GM23338 (cell line): Measurements from ENCODE around the gene MYOM1. TPM values are rescaled to one million over a fixed set of nuclear protein-coding genes. Genes with fewer than 3 reads are reported as not detected.

Source experiments
- ATAC-seq: fragments of 200-7000 bp; cut with Tn5 transposase; 3 replicates; pipeline ENCODE4 v1.9.1; 2020
- DNase-seq: peaks from one replicate; pipeline ENCODE4 v3.0.0-alpha.2; 2015; ENCODE audit warnings: low spot score
- H2AFZ ChIP-seq: fragments of 200-600 bp; sonication (generic); 2 replicates; pipeline ENCODE4 v1.8.0; 2016; ENCODE audit warnings: antibody characterized with exemption, mild to moderate bottlenecking, moderate library complexity
- H3F3A ChIP-seq: fragments of 200-600 bp; sonication (generic); replicated peaks from 2 replicates; pipeline ENCODE4 v1.8.0; 2017; ENCODE audit warnings: antibody characterized with exemption, mixed run types, low read depth
- H3K27ac ChIP-seq: fragments of 200-600 bp; sonication (generic); 2 replicates; pipeline ENCODE4 v1.6.1; 2016; ENCODE audit warnings: low read depth
- H3K27me3 ChIP-seq: fragments of 200-600 bp; sonication (generic); 2 replicates; pipeline ENCODE4 v1.8.0; 2016; ENCODE audit warnings: mild to moderate bottlenecking, mixed run types, moderate library complexity; ENCODE audit not compliant: insufficient read depth
- H3K36me3 ChIP-seq: fragments of 200-600 bp; sonication (generic); 2 replicates; pipeline ENCODE4 v1.8.0; 2016; ENCODE audit warnings: mild to moderate bottlenecking; ENCODE audit not compliant: insufficient read depth
- H3K4me1 ChIP-seq: fragments of 200-600 bp; sonication (generic); 2 replicates; pipeline ENCODE4 v1.8.0; 2016; ENCODE audit warnings: mild to moderate bottlenecking, moderate library complexity; ENCODE audit not compliant: insufficient read depth
- H3K4me2 ChIP-seq: fragments of 200-600 bp; sonication (generic); 2 replicates; pipeline ENCODE4 v1.7.1; 2017; ENCODE audit warnings: mixed run types
- H3K4me3 ChIP-seq: fragments of 200-600 bp; sonication (generic); 2 replicates; pipeline ENCODE4 v1.6.1; 2016; ENCODE audit warnings: mixed run types
- H3K79me2 ChIP-seq: fragments of 200-600 bp; sonication (generic); replicated peaks from 2 replicates; pipeline ENCODE4 v1.8.0; 2017; ENCODE audit warnings: mild to moderate bottlenecking; ENCODE audit not compliant: insufficient read depth
- H3K9me2 ChIP-seq: fragments of 200-600 bp; sonication (generic); 2 replicates; pipeline ENCODE4 v1.8.0; 2017; ENCODE audit not compliant: insufficient read depth
- H4K20me1 ChIP-seq: fragments of 200-600 bp; sonication (generic); replicated peaks from 2 replicates; pipeline ENCODE4 v1.8.0; 2017; ENCODE audit warnings: mild to moderate bottlenecking; ENCODE audit not compliant: insufficient read depth
- H3K27ac Mint-ChIP-seq: 2 replicates; pipeline ENCODE4 v1.8.0; 2020; ENCODE audit warnings: inconsistent platforms, mild to moderate bottlenecking, moderate library complexity, mixed read lengths
- H3K27me3 Mint-ChIP-seq: 3 replicates; pipeline ENCODE4 v1.8.0; 2022; ENCODE audit warnings: low read depth, mild to moderate bottlenecking, moderate library complexity, mixed read lengths, inconsistent platforms; ENCODE audit not compliant: insufficient read depth, poor library complexity
- H3K36me3 Mint-ChIP-seq: 3 replicates; pipeline ENCODE4 v1.8.0; 2021; ENCODE audit warnings: low read depth, mild to moderate bottlenecking, inconsistent platforms, moderate library complexity, mixed read lengths
- H3K4me1 Mint-ChIP-seq: 3 replicates; pipeline ENCODE4 v1.8.0; 2020; ENCODE audit warnings: mild to moderate bottlenecking, inconsistent platforms, mixed read lengths
- H3K4me3 Mint-ChIP-seq: 3 replicates; pipeline ENCODE4 v1.8.0; 2021; ENCODE audit warnings: moderate library complexity, mild to moderate bottlenecking, inconsistent platforms, mixed read lengths
- H3K9me3 Mint-ChIP-seq: 3 replicates; pipeline ENCODE4 v1.8.0; 2020; ENCODE audit warnings: moderate library complexity, mild to moderate bottlenecking, inconsistent platforms, mixed read lengths
- CREB1 ChIP-seq: fragments of 250-450 bp; sonication (Bioruptor Pico); IDR thresholded peaks from 2 replicates; pipeline ENCODE4 v1.5.0; 2020; ENCODE audit warnings: low read depth, mild to moderate bottlenecking, moderate library complexity
- EZH2phosphoT487 ChIP-seq: fragments of 200-600 bp; sonication (generic); IDR thresholded peaks from one replicate; pipeline ENCODE4 v1.8.1; 2018; ENCODE audit warnings: antibody characterized with exemption; ENCODE audit not compliant: unreplicated experiment
- JUNB ChIP-seq: IDR thresholded peaks from one replicate; pipeline ENCODE4 v1.6.1; 2016; ENCODE audit warnings: antibody characterized with exemption; ENCODE audit not compliant: unreplicated experiment
- NANOG ChIP-seq: IDR thresholded peaks from 2 replicates; pipeline ENCODE4 v1.6.1; 2016; ENCODE audit warnings: antibody characterized with exemption, borderline replicate concordance
- POLR2AphosphoS5 ChIP-seq: IDR thresholded peaks from 2 replicates; pipeline ENCODE4 v1.6.1; 2016; ENCODE audit warnings: antibody characterized with exemption, low read depth
- STAT1 ChIP-seq: IDR thresholded peaks from one replicate; pipeline ENCODE4 v1.6.1; 2016; ENCODE audit warnings: antibody characterized with exemption; ENCODE audit not compliant: unreplicated experiment
- polyA plus RNA-seq: library from polyadenylated mRNA; unstranded; fragments of >200 nt; fragmentation: Nextera tagmentation; extraction: Ambion mirVana; gene quantifications from 2 replicates; pipeline ENCODE4 v1.2.1, GENCODE V29; 2016
- total RNA-seq: library from RNA; depleted of rRNA; stranded (reverse); fragments of >200 nt; shearing (Covaris generic); gene quantifications from 2 replicates; pipeline ENCODE4 v1.2.3, GENCODE V29; 2014
- TF ChIP-seq, protein P1 (sequence below): IDR thresholded peaks from one replicate; pipeline ENCODE4 v1.6.1; 2018; ENCODE audit warnings: antibody characterized with exemption; ENCODE audit not compliant: unreplicated experiment
- TF ChIP-seq, protein P2 (sequence below): fragments of 250-450 bp; sonication (Bioruptor Pico); IDR thresholded peaks from 2 replicates; pipeline ENCODE4 v1.5.0; 2020; ENCODE audit warnings: mild to moderate bottlenecking, moderate library complexity
- TF ChIP-seq, protein P3 (sequence below): IDR thresholded peaks from 2 replicates; pipeline ENCODE4 v1.6.1; 2016; ENCODE audit warnings: antibody characterized with exemption

MYOM1 gene
- total and polyA plus RNA-seq, 2 experiments from 2014 or later, result 0.27 to 0.38 TPM

GRCh38 chr18:3263132-3263700 is 43.4 kb upstream of the MYOM1 start:
- Histone ChIP-seq H4K20me1 (peaks cover 44% of the 10 kb centered on the region), H3F3A (no peaks in the 10 kb centered on the region), H3K36me3 (no peaks in the 10 kb centered on the region; the same call in 1 of the 2 replicates), H3K27ac (no peak overlapping the region), H3K4me2 (peak overlapping the region; percentile 96), H3K4me1 (peaks cover 8% of the 10 kb centered on the region), H3K27me3 (no peaks in the 10 kb centered on the region), H3K4me3 (peak overlapping the region; percentile 96), H3K9me2 (no peaks in the 10 kb centered on the region), H2AFZ (no peak overlapping the region), H3K79me2 (peaks cover 58% of the 10 kb centered on the region)
- TF ChIP-seq POLR2AphosphoS5 (no peak), CREB1 (no peak), NANOG (no peak), JUNB (no peak)
- TF ChIP-seq, protein P1, sequence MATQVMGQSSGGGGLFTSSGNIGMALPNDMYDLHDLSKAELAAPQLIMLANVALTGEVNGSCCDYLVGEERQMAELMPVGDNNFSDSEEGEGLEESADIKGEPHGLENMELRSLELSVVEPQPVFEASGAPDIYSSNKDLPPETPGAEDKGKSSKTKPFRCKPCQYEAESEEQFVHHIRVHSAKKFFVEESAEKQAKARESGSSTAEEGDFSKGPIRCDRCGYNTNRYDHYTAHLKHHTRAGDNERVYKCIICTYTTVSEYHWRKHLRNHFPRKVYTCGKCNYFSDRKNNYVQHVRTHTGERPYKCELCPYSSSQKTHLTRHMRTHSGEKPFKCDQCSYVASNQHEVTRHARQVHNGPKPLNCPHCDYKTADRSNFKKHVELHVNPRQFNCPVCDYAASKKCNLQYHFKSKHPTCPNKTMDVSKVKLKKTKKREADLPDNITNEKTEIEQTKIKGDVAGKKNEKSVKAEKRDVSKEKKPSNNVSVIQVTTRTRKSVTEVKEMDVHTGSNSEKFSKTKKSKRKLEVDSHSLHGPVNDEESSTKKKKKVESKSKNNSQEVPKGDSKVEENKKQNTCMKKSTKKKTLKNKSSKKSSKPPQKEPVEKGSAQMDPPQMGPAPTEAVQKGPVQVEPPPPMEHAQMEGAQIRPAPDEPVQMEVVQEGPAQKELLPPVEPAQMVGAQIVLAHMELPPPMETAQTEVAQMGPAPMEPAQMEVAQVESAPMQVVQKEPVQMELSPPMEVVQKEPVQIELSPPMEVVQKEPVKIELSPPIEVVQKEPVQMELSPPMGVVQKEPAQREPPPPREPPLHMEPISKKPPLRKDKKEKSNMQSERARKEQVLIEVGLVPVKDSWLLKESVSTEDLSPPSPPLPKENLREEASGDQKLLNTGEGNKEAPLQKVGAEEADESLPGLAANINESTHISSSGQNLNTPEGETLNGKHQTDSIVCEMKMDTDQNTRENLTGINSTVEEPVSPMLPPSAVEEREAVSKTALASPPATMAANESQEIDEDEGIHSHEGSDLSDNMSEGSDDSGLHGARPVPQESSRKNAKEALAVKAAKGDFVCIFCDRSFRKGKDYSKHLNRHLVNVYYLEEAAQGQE, result no peak
- Mint-ChIP-seq H3K9me3 (no peaks in the 10 kb centered on the region), H3K27me3 (peaks cover 6% of the 10 kb centered on the region), H3K4me1 (peaks cover 39% of the 10 kb centered on the region), H3K36me3 (peaks cover 2% of the 10 kb centered on the region; the same call in 2 of the 3 replicates), H3K4me3 (peak overlapping the region; percentile 93), H3K27ac (peak overlapping the region; percentile 89)
- ATAC-seq (no peak), DNase-seq (no peak)

DNA sequence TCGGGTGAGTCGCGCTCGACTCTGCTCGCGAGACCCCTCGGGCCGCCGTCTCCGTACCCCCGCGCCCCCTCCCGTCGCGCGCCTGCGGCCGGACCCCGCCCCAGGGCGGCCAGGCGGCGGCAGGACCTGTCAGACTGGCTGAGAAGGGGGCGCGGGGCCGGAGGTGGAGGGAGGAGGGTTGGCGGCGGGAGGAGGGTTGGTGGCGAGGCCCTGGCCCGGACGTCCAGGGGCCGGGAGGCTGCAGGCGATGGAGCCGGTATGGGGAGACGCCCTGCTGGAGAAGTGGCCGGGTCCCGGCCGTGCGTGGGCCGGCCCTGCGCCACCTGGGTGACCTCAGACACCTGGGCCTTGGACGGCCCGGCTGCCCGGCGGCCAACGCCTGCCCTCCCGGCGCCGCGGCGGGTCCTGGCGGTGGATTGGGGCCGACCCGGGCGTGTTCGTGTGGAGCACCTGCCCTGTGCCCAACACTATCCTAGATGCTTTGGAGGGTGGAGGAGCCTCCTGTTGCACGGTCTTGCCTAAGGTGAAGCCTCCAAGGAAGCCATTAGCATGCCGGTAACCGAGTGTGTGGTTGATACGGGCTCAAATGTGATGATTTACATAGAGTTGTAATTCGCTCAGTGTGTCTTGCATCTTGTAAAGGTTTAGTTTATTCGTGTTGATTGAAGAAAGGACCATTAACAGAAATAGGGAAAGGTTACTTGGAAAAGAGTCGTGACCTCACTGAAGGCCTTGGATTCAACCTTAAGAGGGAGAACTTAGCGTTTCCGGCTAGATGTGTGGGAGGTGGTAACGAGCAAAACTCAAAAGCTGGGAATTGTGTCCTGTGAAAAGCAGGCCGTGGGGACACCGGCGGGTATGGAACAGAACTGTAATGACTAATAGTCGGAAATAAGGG is 42.7 kb upstream of the MYOM1 start:
- Histone ChIP-seq H3K4me1 (peaks cover 8% of the 10 kb centered on the region), H3K9me2 (no peaks in the 10 kb centered on the region), H3K79me2 (peaks cover 51% of the 10 kb centered on the region), H3K4me3 (peak overlapping the region; percentile 96), H3K4me2 (peak overlapping the region; percentile 96), H3K36me3 (no peaks in the 10 kb centered on the region; the same call in 1 of the 2 replicates), H3F3A (no peaks in the 10 kb centered on the region), H4K20me1 (peaks cover 37% of the 10 kb centered on the region), H3K27me3 (no peaks in the 10 kb centered on the region), H3K27ac (0 out of 2 replicates have a peak overlapping the region, but pooled peaks have one; percentile 58), H2AFZ (no peak overlapping the region)
- H3K27ac Mint-ChIP-seq, result peak overlapping the region; percentile 97
- TF ChIP-seq STAT1, result no peak
- no peak for TF ChIP-seq CREB1
- TF ChIP-seq EZH2phosphoT487, result no peak
- TF ChIP-seq JUNB, result no peak
- TF ChIP-seq, protein P2, sequence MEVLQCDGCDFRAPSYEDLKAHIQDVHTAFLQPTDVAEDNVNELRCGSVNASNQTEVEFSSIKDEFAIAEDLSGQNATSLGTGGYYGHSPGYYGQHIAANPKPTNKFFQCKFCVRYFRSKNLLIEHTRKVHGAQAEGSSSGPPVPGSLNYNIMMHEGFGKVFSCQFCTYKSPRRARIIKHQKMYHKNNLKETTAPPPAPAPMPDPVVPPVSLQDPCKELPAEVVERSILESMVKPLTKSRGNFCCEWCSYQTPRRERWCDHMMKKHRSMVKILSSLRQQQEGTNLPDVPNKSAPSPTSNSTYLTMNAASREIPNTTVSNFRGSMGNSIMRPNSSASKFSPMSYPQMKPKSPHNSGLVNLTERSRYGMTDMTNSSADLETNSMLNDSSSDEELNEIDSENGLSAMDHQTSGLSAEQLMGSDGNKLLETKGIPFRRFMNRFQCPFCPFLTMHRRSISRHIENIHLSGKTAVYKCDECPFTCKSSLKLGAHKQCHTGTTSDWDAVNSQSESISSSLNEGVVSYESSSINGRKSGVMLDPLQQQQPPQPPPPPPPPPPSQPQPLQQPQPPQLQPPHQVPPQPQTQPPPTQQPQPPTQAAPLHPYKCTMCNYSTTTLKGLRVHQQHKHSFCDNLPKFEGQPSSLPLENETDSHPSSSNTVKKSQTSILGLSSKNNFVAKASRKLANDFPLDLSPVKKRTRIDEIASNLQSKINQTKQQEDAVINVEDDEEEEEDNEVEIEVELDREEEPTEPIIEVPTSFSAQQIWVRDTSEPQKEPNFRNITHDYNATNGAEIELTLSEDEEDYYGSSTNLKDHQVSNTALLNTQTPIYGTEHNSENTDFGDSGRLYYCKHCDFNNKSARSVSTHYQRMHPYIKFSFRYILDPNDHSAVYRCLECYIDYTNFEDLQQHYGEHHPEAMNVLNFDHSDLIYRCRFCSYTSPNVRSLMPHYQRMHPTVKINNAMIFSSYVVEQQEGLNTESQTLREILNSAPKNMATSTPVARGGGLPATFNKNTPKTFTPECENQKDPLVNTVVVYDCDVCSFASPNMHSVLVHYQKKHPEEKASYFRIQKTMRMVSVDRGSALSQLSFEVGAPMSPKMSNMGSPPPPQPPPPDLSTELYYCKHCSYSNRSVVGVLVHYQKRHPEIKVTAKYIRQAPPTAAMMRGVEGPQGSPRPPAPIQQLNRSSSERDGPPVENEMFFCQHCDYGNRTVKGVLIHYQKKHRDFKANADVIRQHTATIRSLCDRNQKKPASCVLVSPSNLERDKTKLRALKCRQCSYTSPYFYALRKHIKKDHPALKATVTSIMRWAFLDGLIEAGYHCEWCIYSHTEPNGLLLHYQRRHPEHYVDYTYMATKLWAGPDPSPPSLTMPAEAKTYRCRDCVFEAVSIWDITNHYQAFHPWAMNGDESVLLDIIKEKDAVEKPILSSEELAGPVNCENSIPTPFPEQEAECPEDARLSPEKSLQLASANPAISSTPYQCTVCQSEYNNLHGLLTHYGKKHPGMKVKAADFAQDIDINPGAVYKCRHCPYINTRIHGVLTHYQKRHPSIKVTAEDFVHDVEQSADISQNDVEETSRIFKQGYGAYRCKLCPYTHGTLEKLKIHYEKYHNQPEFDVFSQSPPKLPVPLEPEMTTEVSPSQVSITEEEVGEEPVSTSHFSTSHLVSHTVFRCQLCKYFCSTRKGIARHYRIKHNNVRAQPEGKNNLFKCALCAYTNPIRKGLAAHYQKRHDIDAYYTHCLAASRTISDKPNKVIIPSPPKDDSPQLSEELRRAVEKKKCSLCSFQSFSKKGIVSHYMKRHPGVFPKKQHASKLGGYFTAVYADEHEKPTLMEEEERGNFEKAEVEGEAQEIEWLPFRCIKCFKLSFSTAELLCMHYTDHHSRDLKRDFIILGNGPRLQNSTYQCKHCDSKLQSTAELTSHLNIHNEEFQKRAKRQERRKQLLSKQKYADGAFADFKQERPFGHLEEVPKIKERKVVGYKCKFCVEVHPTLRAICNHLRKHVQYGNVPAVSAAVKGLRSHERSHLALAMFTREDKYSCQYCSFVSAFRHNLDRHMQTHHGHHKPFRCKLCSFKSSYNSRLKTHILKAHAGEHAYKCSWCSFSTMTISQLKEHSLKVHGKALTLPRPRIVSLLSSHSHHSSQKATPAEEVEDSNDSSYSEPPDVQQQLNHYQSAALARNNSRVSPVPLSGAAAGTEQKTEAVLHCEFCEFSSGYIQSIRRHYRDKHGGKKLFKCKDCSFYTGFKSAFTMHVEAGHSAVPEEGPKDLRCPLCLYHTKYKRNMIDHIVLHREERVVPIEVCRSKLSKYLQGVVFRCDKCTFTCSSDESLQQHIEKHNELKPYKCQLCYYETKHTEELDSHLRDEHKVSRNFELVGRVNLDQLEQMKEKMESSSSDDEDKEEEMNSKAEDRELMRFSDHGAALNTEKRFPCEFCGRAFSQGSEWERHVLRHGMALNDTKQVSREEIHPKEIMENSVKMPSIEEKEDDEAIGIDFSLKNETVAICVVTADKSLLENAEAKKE (CRISPR knock-in tag), result no peak
- TF ChIP-seq, protein P3, sequence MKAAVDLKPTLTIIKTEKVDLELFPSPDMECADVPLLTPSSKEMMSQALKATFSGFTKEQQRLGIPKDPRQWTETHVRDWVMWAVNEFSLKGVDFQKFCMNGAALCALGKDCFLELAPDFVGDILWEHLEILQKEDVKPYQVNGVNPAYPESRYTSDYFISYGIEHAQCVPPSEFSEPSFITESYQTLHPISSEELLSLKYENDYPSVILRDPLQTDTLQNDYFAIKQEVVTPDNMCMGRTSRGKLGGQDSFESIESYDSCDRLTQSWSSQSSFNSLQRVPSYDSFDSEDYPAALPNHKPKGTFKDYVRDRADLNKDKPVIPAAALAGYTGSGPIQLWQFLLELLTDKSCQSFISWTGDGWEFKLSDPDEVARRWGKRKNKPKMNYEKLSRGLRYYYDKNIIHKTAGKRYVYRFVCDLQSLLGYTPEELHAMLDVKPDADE, result no peak
- ATAC-seq, result peak; percentile 51
- H3K4me1 Mint-ChIP-seq, result peaks cover 41% of the 10 kb centered on the region
- peaks cover 6% of the 10 kb centered on the region for H3K27me3 Mint-ChIP-seq
- no peaks in the 10 kb centered on the region for H3K9me3 Mint-ChIP-seq
- peak; percentile 36 for DNase-seq
- H3K4me3 Mint-ChIP-seq, result peak overlapping the region; percentile 94
- peaks cover 9% of the 10 kb centered on the region for H3K36me3 Mint-ChIP-seq
